GM19351 (cell line): ENCODE data around the gene DPYD.
"Not testable (repeated sequence)": the region's sequence is repeated elsewhere in the genome, so short reads cannot be mapped to it uniquely, and the experiment has no call there.

Experiments used
- ATAC-seq: cut with Tn5 transposase; IDR thresholded peaks from one replicate; pipeline ENCODE4 v1.9.1; 2021; ENCODE audit warnings: mild to moderate bottlenecking, moderate library complexity; ENCODE audit not compliant: unreplicated experiment

The DPYD gene

DNA sequence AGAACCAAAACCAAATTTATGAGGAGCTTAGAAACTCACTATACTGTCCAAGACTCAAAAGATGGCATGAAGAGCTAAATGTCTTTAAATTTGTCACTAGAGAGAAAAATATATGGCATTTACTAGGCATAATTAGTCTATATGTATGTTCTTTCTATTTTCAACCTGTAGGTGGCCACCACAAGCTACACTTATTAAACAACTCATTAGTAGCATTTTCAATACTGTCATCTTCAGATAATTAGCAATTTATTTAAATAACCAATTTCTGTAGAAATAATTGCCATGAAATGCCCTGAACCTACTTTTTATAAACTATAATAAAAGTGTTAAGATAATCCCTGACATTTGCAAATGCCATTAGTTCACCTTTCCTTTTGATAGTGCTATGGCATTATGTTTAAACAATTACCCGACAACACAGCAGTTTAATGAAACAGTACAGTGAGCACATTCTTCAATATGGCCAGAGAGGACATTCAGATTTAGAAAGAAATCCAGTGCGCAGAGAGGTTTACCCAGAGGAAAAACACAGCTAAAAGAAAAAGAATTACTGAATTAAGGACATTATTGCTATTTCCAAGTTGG is 676.8 kb downstream of the DPYD start:
- ATAC-seq: peak; percentile 71

- ATAC-seq: no peak
Measured at GRCh38 chr1:97238816-97239215, 682.0 kb downstream of the DPYD start.

DNA sequence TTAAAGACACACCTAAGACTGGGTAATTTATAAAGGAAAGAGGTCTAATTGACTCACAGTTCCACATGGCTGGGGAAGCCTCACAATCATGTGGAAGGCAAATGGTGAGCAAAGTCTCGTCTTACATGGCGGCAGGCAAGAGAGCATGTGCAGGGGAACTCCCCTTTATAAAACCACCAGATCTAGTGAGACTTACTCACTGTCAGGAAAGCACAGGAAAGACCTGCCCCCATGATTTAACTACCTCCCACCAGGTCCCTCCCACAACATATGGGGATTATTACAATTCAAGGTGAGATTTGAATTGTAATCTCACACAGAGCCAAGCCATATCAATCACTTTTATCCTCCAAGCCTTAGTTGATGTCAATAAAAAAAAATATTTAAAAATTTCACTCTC is 689.5 kb downstream of the DPYD start:
- ATAC-seq: not testable (repeated sequence)

DNA sequence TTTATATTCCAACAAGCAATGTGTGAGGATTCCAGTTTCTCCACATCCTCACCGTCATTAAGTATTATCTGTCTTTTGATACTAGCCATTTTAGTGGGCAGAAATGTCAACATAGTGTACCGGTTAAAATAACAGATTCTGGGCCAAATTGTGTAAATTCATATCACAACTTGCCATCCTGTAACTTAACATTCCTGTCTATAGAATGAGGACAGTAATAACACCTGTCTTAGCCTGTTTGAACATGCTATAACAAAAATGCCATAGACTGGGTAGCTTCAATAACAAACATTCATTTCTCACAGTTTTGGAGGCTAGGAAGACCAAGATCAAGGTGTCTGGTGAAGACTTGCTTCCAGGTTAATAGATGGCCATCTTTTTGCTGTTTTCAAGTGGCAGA is 708.2 kb downstream of the DPYD start:
- ATAC-seq: no peak

DNA sequence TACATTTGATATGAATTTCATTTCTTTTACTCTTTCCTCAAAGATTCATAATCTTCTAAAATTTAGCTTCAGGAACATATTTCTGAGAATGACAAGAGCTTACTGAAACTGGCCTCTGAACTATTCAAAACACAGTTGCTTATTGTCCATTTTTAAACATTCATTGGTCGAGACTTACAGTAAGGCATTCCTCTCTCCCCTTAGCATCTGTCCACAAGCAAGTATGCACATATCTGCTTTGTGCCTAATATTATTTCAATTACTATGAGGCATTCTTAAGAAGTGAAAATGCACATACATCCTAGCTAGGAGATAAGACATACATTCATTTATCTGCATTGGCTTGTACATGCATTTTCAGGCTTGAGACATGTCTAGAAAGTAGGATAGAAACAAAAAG is 710.5 kb downstream of the DPYD start:
- no peak for ATAC-seq

DNA sequence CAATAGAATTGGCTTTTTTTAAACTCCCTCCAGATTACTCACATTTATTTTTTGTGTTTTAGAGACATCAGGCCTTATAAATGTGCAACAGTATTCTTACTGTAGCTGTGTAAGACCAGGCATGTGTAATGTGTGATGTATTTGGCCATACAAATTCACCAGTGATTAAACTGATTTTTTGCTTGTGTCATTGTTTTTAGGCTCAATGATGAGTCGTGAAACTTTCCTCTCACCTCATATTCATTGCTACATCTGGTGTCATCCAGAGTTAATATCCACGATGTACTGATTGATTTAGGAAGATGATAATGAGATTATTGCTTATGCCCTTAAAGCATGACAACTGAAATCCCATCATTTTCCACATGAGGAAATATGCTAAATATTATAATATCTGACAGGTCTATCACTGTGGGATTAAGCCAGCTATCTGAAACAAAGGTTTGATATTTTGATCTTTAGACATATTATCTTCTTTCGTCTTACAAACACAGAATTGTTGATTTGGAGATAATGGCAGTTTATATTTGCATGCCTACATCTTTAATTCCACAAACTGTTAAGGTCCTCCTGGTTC is 711.4 kb downstream of the DPYD start:
- ATAC-seq: no peak

DNA sequence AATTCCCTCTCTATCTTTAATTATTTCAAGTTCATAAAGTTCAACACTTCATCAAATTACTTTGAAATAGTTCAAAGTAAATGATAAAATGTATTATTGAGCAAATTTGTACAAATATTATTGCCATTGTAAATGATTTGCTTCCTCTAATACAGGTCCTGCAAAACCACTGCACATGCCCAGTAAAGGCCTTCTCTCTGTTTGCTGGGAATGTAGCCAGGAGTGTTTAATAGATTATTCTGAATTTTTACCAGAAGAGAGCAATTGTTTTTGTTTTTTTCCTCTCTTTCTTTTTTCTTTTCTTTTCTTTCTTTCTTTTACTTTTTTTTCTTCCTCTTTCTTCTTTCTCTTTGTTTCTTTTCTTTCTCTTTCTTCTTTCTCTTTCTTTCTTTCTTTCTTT is 713.0 kb downstream of the DPYD start:
- ATAC-seq: no peak

DNA sequence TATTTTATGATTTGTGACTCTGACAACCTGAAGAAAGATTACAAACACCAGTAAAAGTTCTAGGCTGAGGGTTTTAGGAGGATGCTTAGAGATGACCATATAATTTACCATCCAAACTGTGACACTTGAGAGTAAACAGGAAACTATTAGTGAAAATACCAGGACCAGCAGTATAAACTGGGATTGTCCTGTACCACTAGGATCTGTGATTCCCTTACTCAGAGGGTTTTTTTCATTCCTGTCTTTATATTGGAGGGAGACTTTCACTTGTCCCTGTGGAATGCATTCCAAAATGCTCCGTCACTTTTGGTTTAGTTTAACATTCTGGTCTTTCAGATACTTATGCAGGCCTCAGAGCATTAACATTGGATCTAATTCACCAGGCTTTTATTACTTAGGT is 716.4 kb downstream of the DPYD start:
- ATAC-seq: no peak

- no peak for ATAC-seq
Measured at GRCh38 chr1:97202481-97203380, 718.1 kb downstream of the DPYD start.

- no peak for ATAC-seq
Measured at GRCh38 chr1:97201641-97202040, 719.2 kb downstream of the DPYD start.

GRCh38 chr1:97200595-97200994 is 720.2 kb downstream of the DPYD start:
- ATAC-seq: no peak

DNA sequence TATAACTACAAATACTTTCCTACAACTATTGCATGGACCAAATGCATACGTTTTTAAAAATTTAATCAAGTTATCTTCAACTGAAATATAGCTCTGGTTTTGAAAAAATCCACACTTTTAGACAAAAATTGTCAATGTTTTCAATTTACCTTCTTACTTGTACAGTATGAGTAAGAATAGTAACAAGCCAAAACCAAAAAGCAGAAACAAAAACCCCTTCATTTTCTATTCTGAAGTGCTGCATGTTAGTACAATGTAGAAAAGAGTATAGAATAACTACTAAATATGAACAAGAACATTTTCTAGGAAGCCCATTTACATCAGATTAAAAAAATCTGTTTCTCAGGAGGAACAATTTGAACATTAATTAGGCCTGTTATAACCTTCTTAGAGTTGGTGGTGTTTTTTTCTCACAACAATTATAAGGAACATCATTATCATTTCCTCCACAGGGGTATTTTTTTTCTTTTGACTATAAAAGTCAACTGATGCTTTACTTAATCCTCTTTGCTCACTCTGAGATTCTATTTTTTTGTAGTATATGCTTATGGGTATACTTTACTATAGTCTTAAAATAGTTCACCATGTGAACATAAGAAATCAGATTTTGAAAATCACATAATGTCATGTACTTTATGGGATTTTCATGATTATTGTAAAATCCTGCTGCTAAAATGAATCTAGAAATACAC is 723.9 kb downstream of the DPYD start:
- peak; percentile 84 for ATAC-seq

- ATAC-seq: no peak
Measured at GRCh38 chr1:97192872-97193572, 727.8 kb downstream of the DPYD start.

DNA sequence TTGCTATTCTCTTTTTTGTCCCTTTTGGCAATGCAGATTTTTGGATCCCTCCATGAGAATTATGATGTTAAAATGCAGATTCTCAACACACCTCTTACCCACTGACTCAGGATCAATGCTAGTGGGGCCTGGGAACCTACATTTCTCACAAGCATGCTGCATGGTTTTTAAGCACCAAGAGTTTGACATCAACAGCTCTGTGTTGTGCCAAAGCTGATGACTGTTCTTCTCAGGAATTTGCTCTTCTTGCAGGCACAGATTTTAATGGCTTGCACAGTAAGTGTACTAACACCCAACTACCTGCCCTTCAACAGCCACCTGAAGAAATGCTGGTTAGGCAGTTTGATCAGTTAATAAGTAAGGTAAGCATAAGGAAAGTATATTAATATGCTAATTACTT is 730.5 kb downstream of the DPYD start:
- no peak for ATAC-seq

- no peak for ATAC-seq
Measured at GRCh38 chr1:97186381-97186780, 734.5 kb downstream of the DPYD start.

DNA sequence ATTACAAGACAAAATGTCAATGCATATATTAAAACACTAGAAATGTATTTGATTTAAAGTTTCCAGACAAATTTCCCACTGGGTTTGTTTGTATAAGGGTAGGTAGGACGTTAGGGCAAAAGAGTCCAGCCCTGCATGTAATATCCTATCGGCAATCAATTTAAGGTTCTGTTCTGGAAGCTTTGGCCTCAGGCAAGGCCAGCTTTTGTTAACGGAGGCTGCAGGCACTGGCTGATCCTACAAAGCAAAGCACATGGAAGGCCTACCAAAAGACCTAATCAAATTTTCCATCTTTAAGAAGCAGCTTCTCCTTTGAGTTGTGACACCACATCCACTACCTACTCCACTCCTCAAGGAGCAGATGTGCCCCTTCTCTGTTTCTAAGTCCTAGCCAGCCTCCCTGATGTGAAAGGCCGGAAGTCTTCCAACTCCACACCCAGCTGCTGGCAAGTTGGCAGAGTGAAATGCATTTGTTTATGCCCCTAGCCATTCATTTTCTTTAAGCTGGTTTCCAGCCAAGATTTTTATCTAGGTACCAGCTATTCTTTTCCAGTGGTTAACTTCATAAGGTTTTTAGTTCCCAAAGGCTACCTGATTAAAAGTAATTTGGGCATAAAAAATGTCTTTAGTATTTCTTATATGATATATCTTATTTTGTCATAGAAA is 746.7 kb downstream of the DPYD start:
- ATAC-seq: no peak

DNA sequence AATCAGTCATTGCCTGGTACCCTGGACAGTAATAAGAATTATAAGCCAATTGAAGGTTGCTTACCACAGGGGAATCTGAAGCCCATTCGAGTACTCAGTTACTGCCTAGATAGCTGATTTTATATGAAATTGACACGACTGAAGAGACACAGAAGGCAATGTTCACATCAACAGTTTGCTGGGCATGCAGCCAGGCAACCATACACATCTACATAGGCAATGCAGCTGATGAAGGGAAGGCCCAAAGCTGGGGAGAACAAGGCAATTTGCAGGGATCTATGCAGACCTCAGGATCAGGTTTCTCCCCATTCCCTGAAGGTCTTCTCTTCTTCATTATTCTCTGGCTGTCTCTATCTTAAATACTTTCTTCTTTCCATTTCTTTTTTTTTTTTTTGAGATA is 750.5 kb downstream of the DPYD start:
- ATAC-seq: no peak

GRCh38 chr1:97168056-97168455 is 752.8 kb downstream of the DPYD start:
- ATAC-seq: no peak

DNA sequence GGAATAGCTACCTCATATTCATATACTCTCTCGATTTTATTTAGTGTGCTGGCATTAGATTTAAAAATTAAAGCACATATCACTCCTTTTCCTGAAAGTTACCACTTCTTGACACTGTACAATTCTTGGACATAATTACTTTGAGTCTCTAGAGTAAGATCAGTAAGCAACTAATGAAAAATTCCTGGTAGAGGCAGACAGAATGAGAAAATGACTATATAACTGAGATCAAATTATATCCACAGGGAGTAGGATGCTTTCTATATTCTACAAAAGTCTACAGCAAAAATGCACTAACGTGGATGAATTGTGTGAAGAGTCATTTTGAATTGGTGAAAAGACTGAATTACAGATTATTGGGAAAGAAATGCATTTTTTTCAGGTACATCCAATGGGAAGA is 753.6 kb downstream of the DPYD start:
- ATAC-seq: no peak

DNA sequence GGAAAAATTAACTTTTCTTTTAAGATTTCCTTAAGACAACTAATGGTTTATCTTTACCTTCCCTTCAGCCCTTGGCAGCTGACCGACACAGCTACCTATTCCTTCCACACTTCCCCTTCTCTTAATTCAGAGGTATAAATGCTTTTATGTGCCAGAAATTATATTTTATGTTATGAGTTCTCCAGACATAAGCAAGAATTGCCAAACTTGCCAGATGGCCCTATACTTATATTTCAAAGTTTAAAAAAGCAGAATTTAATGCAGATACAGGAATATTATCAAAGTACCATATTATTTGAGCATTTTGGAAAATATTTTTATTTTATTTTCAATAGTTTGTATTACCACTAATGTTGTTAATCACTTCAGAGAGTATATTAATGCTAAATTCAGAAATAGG is 754.2 kb downstream of the DPYD start:
- ATAC-seq: no peak

DNA sequence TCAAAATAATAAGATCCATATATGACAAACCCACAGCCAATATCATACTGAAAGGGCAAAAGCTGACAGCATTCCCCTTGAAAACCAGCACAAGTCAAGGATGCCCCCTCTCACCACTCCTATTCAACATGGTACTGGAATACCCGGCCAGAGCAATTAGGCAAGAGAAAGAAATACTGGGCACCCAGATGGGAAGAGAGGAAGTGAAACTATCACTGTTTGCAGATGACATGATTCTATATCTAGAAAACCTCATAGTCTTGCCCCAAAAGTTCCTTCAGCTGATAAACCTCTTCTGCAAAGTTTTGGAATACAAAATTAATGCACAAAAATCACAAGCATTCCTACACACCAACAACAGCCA is 756.6 kb downstream of the DPYD start:
- ATAC-seq: no peak
